Measurements from ENCODE around the gene AJAP1. TPM values are rescaled to one million over a fixed set of nuclear protein-coding genes. Genes with fewer than 3 reads are reported as not detected.

AJAP1 gene
- total and polyA plus RNA-seq, 3 donors from 2014 or later, result 5.0 to 5.8 (median 5.4) TPM

- Histone ChIP-seq H3K27ac (no peak overlapping the region), H3K9me3 (no peaks in the 10 kb centered on the region), H3K36me3 (ENCODE audit: low read depth, missing control alignments) (no peaks in the 10 kb centered on the region), H3K4me1 (no peaks in the 10 kb centered on the region), H3K4me3 (no peak overlapping the region), H3K27me3 (no peaks in the 10 kb centered on the region)
- WGBS, 2 donors, result 64 to 69% methylated on average over 16 to 24 of the region's 24 CpGs
- TF ChIP-seq CTCF (IDR thresholded peaks at IDR 0.05), result no peak
- no peak for TF ChIP-seq POLR2A (IDR thresholded peaks at IDR 0.05)
- DNase-seq, result no peak
- intact Hi-C loops (cut with DNase I; ENCODE audit: low total_unique reads), result no loop called here
Observed at GRCh38 chr1:4689271-4689935, 35.0 kb downstream of the AJAP1 start.

- no peak for TF ChIP-seq CTCF (IDR thresholded peaks at IDR 0.05)
- no peak for TF ChIP-seq POLR2A (IDR thresholded peaks at IDR 0.05)
- no peaks in the 10 kb centered on the region for H3K27me3 ChIP-seq
- WGBS, 2 donors, result 92 to 93% methylated on average over 14 to 19 of the region's 19 CpGs
- intact Hi-C loops (cut with DNase I; ENCODE audit: low total_unique reads), result no loop called here
- no peaks in the 10 kb centered on the region for H3K36me3 ChIP-seq (ENCODE audit: low read depth, missing control alignments)
- no peaks in the 10 kb centered on the region for H3K4me1 ChIP-seq
- H3K9me3 ChIP-seq, result no peaks in the 10 kb centered on the region
- no peak for DNase-seq
- H3K27ac ChIP-seq, result no peak overlapping the region
- H3K4me3 ChIP-seq, result no peak overlapping the region
Observed at GRCh38 chr1:4689941-4690635, 35.7 kb downstream of the AJAP1 start.

DNA sequence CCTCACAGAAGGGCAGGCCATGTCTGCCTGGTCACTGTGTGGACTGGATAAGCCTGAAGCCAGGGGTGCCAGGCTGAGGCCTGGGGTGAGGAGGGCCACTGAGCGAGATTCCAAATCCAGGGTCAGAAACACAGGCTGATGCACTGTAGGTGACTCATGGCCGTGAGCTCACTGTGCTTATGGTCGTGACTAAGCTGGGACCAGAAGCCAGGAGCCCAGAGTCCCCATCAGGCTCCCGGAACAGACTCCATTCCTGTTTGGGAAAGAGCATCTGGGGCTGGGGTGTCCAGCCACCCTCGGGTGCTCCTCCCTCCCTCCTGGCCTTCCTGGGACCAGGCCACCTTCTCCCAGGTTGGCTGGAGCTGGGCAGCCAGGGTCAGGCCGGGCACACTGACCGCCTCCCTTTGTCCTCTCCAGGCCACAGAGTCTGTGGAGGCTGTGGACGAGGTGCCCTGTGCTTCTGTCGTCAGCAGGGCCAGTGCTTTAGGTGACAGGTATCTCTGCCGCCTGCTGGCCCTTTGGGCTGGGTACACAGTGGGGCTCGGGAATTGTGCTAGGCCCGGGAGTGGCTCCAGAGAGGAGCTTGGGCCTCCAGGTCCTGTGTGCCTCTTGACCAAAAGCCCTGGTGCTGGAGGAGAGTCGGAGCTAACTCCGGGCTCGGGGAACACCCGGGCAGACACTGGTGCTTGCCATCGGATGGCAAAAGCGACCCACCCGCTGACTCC lies 36.7 kb downstream of the AJAP1 start:
- H3K4me1 ChIP-seq, result no peaks in the 10 kb centered on the region
- DNase-seq, result no peak
- 84 to 90% methylated on average over 16 to 19 of the region's 19 CpGs for WGBS, 2 donors
- no peaks in the 10 kb centered on the region for H3K36me3 ChIP-seq (ENCODE audit: low read depth, missing control alignments)
- no peaks in the 10 kb centered on the region for H3K27me3 ChIP-seq
- no peak for TF ChIP-seq CTCF (IDR thresholded peaks at IDR 0.05)
- no peak for TF ChIP-seq POLR2A (IDR thresholded peaks at IDR 0.05)
- H3K27ac ChIP-seq, result no peak overlapping the region
- intact Hi-C loops (cut with DNase I; ENCODE audit: low total_unique reads), result no loop called here
- no peak overlapping the region for H3K4me3 ChIP-seq
- no peaks in the 10 kb centered on the region for H3K9me3 ChIP-seq

DNA sequence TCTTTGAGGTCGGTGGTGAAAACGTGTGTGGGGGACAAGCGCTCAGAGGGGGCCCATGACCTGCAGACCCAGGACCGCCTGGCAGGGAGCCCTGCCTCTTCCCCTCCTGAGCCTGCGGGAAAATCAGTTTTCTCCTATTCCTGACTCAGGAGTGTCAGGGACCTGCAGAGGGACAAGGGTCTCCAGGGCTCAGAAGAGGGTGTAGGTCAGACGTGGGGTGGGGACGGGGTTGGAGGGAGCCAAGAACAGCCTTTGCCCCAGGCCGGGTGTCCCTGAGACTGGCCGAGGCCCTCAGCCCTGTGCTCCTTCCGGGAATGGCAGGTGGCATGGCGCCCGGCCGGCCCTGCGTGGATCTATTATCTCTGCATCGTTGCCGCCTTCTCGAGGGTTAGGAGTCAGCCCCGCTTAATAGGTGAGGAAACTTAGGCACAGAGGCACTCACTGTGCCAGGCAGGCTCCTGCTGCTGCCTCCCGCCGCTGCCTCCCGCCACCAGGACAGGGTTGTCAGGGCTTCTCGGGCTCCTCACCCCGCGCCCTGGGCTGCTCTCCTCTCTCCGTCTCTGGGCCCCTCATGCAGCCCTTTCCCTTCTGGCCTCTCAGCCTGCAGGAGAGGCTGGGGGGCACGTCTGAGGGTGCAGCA lies 37.5 kb downstream of the AJAP1 start:
- Histone ChIP-seq H3K4me3 (no peak overlapping the region), H3K9me3 (no peaks in the 10 kb centered on the region), H3K36me3 (ENCODE audit: low read depth, missing control alignments) (no peaks in the 10 kb centered on the region), H3K27me3 (no peaks in the 10 kb centered on the region), H3K4me1 (no peaks in the 10 kb centered on the region), H3K27ac (no peak overlapping the region)
- intact Hi-C loops (cut with DNase I; ENCODE audit: low total_unique reads), result no loop called here
- DNase-seq, result no peak
- TF ChIP-seq CTCF (IDR thresholded peaks at IDR 0.05) (no peak), POLR2A (IDR thresholded peaks at IDR 0.05) (no peak)
- 85 to 88% methylated on average over 19 to 26 of the region's 26 CpGs for WGBS, 2 donors

Data from testis (tissue), 3 donors.